Transverse colon (tissue), 4 donors: ENCODE data around the gene CHSY3. TPM values are rescaled to one million over a fixed set of nuclear protein-coding genes. Genes with fewer than 3 reads are reported as not detected.

Experiments
- DNase-seq: peaks from one replicate; pipeline ENCODE4 v3.0.0-alpha.2; 2019
- H3K27ac ChIP-seq, 4 donors: fragments of 200-600 bp; sonication (generic); 2 replicates each; pipeline ENCODE4 v1.5.1; 2016 to 2018; ENCODE audit warnings: inconsistent platforms in 4 of 4
- H3K27me3 ChIP-seq: fragments of 200-600 bp; sonication (generic); 2 replicates; pipeline ENCODE4 v1.5.1; 2017; ENCODE audit warnings: inconsistent platforms
- H3K36me3 ChIP-seq, 4 donors: fragments of 200-600 bp; sonication (generic); 2 replicates each; pipeline ENCODE4 v1.5.1; 2017 to 2019; ENCODE audit warnings: inconsistent platforms in 4 of 4
- H3K4me1 ChIP-seq, 4 donors: fragments of 200-600 bp; sonication (generic); 2 replicates each; pipeline ENCODE4 v1.5.1; 2017 to 2020; ENCODE audit warnings: inconsistent platforms in 4 of 4
- H3K4me3 ChIP-seq, 4 donors: fragments of 200-600 bp; sonication (generic); 1 replicate in 1 of 4; 2 replicates in 3 of 4; pipeline versions ENCODE4 v1.5.1 to v1.6.1; 2017 to 2019; ENCODE audit warnings: inconsistent platforms in 4 of 4
- H3K9me3 ChIP-seq, 2 donors: fragments of 200-600 bp; sonication (generic); 2 replicates each; pipeline ENCODE4 v1.5.1; 2017 to 2019; ENCODE audit warnings: inconsistent platforms in 2 of 2
- CTCF ChIP-seq, 5 experiments: fragments of 200-600 bp in 3 of 5; fragments of 450-650 bp in 2 of 5; sonication (generic) in 3 of 5; IDR thresholded peaks; 1 replicate in 2 of 5; 2 replicates in 3 of 5; pipeline ENCODE4 v1.5.1; 2016 to 2017; ENCODE audit warnings: antibody characterized with exemption in 5 of 5, inconsistent platforms in 3 of 5, mild to moderate bottlenecking in 2 of 5, moderate library complexity in 1 of 5
- EP300 ChIP-seq: sonication (generic); formaldehyde crosslinking; IDR thresholded peaks from one replicate; pipeline ENCODE4 v1.6.1; 2017; ENCODE audit warnings: antibody characterized with exemption, low read depth
- POLR2A ChIP-seq: fragments of 450-650 bp; IDR thresholded peaks from one replicate; pipeline ENCODE4 v1.6.1; 2016; ENCODE audit warnings: antibody characterized with exemption, mild to moderate bottlenecking, moderate library complexity
- POLR2AphosphoS5 ChIP-seq, 3 donors: sonication (generic); formaldehyde crosslinking; IDR thresholded peaks; one replicate each; pipeline ENCODE4 v1.6.1; 2016; ENCODE audit warnings: antibody characterized with exemption in 3 of 3
- WGBS, 2 donors: methylation state at CpG; one replicate each; pipeline ENCODE4 v1.1.5; 2018; ENCODE audit warnings: low coverage in 1 of 2; 5-methylcytosine and 5-hydroxymethylcytosine counted together
- in situ Hi-C, 4 donors: fragments of 200-750 bp; cut with MboI; loops; one replicate each; pipeline versions ENCODE4 v1.15.0 to v1.15.1; 2017; ENCODE audit warnings: low sequenced_read_pairs in 3 of 4, low pct_ligation_motif_present in 1 of 4, low pct_unique_long_range_greater_than_20kb in 1 of 4
- intact Hi-C: fragments of 100-400 bp; cut with DNase I; formaldehyde crosslinking; loops from one replicate; pipeline ENCODE4 v1.15.1; 2023; ENCODE audit warnings: low total_unique reads
- total RNA-seq, 4 donors: library from RNA; depleted of rRNA; stranded (reverse); fragments of >200 nt; gene quantifications; one replicate each; pipeline ENCODE4 v1.1.0, GENCODE V29; 2016

The CHSY3 gene
- total RNA-seq, 4 donors from 2014 or later: 0.27 to 0.79 (median 0.49) TPM

GRCh38 chr5:130168211-130168610, 263.9 kb downstream of the CHSY3 start:
- in situ Hi-C loops (no loop called here), intact Hi-C loops (no loop called here)
- no peaks in the 10 kb centered on the region for H3K4me1 ChIP-seq
- H3K9me3 ChIP-seq: no peaks in the 10 kb centered on the region
- H3K27ac ChIP-seq: no peak overlapping the region
- no peaks in the 10 kb centered on the region for H3K27me3 ChIP-seq
- no peak for DNase-seq
- no peak overlapping the region for H3K4me3 ChIP-seq
- 42 to 66% methylated on average over 3 to 4 of the region's 4 CpGs for WGBS, 2 donors
- H3K36me3 ChIP-seq: no peaks in the 10 kb centered on the region
- no peak for TF ChIP-seq CTCF (IDR thresholded peaks at IDR 0.05)
- no peak for TF ChIP-seq EP300
- no peak for TF ChIP-seq POLR2AphosphoS5 (IDR thresholded peaks at IDR 0.05)
- TF ChIP-seq POLR2A: no peak

- Histone ChIP-seq H3K36me3 (no peaks in the 10 kb centered on the region), H3K27ac (no peak overlapping the region), H3K9me3 (no peaks in the 10 kb centered on the region), H3K4me3 (no peak overlapping the region), H3K27me3 (no peaks in the 10 kb centered on the region), H3K4me1 (no peaks in the 10 kb centered on the region)
- DNase-seq: no peak
- in situ Hi-C loops: no loop called here
- no peak for TF ChIP-seq CTCF (IDR thresholded peaks at IDR 0.05)
- intact Hi-C loops: no loop called here
Observed at GRCh38 chr5:130171699-130172098, 267.4 kb downstream of the CHSY3 start.

GRCh38 chr5:130183115-130183514, 278.9 kb downstream of the CHSY3 start:
- H3K27ac ChIP-seq: no peak overlapping the region
- TF ChIP-seq EP300: no peak
- TF ChIP-seq CTCF (IDR thresholded peaks at IDR 0.05): no peak
- no peak for TF ChIP-seq POLR2AphosphoS5 (IDR thresholded peaks at IDR 0.05)
- no peak for TF ChIP-seq POLR2A
- no peak for DNase-seq
- H3K4me1 ChIP-seq: no peaks in the 10 kb centered on the region
- no peak overlapping the region for H3K4me3 ChIP-seq
- 69 to 83% methylated on average over 6 to 7 of the region's 7 CpGs for WGBS, 2 donors
- no peaks in the 10 kb centered on the region for H3K36me3 ChIP-seq
- no peaks in the 10 kb centered on the region for H3K27me3 ChIP-seq
- no peaks in the 10 kb centered on the region for H3K9me3 ChIP-seq
- intact Hi-C loops (no loop called here), in situ Hi-C loops (no loop called here)

- H3K9me3 ChIP-seq: no peaks in the 10 kb centered on the region
- H3K27ac ChIP-seq: no peak overlapping the region
- in situ Hi-C loops (no loop called here), intact Hi-C loops (no loop called here)
- no peaks in the 10 kb centered on the region for H3K36me3 ChIP-seq
- WGBS, 2 donors: 82 to 85% methylated on average over 4 of the region's 4 CpGs
- no peak for TF ChIP-seq POLR2A
- no peak for TF ChIP-seq POLR2AphosphoS5 (IDR thresholded peaks at IDR 0.05)
- TF ChIP-seq EP300: no peak
- no peak for TF ChIP-seq CTCF (IDR thresholded peaks at IDR 0.05)
- H3K27me3 ChIP-seq: no peaks in the 10 kb centered on the region
- no peak for DNase-seq
- H3K4me3 ChIP-seq: no peak overlapping the region
- H3K4me1 ChIP-seq: no peaks in the 10 kb centered on the region
Observed at GRCh38 chr5:130189961-130190360, 285.7 kb downstream of the CHSY3 start.
